ENCODE results near the gene ACE2.

- TF ChIP-seq EZH2 (IDR thresholded peaks at IDR 0.05; ENCODE audit: low read length) (no peak), CTCF (optimal IDR thresholded peaks at IDR 0.05 in 1 of 3, IDR thresholded peaks at IDR 0.05 in 1 of 3, conservative IDR thresholded peaks at IDR 0.05 in 1 of 3; ENCODE audit: extremely low read depth in 1 of 3, insufficient read depth in 2 of 3, low read length in 3 of 3) (no peak)
Observed at GRCh38 chrX:15574017-15574416, 26.7 kb downstream of the ACE2 start.
